Mucosa of rectum (tissue), 2 donors: ENCODE measurements around the gene PARD3.

Source experiments
- H3K27ac ChIP-seq, 2 donors: one replicate each; pipeline ENCODE4 v1.7.0; 2013; ENCODE audit warnings: inconsistent platforms in 2 of 2, low read depth in 2 of 2, low read length in 2 of 2
- H3K27me3 ChIP-seq, 2 donors: one replicate each; pipeline ENCODE4 v1.7.0; 2013; ENCODE audit warnings: low read length in 2 of 2; ENCODE audit not compliant: control insufficient read depth in 2 of 2, insufficient read depth in 2 of 2
- H3K36me3 ChIP-seq, 2 donors: one replicate each; pipeline ENCODE4 v1.7.0; 2013; ENCODE audit warnings: low read length in 2 of 2; ENCODE audit not compliant: control insufficient read depth in 2 of 2, insufficient read depth in 2 of 2
- H3K4me1 ChIP-seq, 2 donors: one replicate each; pipeline ENCODE4 v1.7.0; 2013; ENCODE audit warnings: low read length in 2 of 2, mild to moderate bottlenecking in 1 of 2; ENCODE audit not compliant: control insufficient read depth in 2 of 2, insufficient read depth in 2 of 2
- H3K4me3 ChIP-seq, 2 donors: one replicate each; pipeline ENCODE4 v1.7.0; 2013; ENCODE audit warnings: low read length in 2 of 2
- H3K9ac ChIP-seq, 2 donors: one replicate each; pipeline ENCODE4 v1.7.0; 2013; ENCODE audit warnings: low read length in 2 of 2, low read depth in 1 of 2, mild to moderate bottlenecking in 1 of 2
- H3K9me3 ChIP-seq, 2 donors: one replicate each; pipeline ENCODE4 v1.7.0; 2013; ENCODE audit warnings: low read length in 2 of 2; ENCODE audit not compliant: control insufficient read depth in 2 of 2
- donor health status: healthy.
- donor health status: Normal muscosa, but diverticular disease.

Gene PARD3

GRCh38 chr10:34134602-34135001 lies 680.5 kb downstream of the PARD3 start:
- no peak overlapping the region for H3K4me3 ChIP-seq
- no peak overlapping the region for H3K27ac ChIP-seq
- H3K4me1 ChIP-seq = no peaks in the 10 kb centered on the region
- H3K9me3 ChIP-seq = no peaks in the 10 kb centered on the region
- peaks cover 4% of the 10 kb centered on the region in 2 donors for H3K36me3 ChIP-seq
- no peaks in the 10 kb centered on the region for H3K27me3 ChIP-seq
- H3K9ac ChIP-seq = no peak overlapping the region

GRCh38 chr10:34133406-34133805 lies 681.7 kb downstream of the PARD3 start:
- no peaks in the 10 kb centered on the region for H3K4me1 ChIP-seq
- H3K9ac ChIP-seq = no peak overlapping the region
- H3K9me3 ChIP-seq = no peaks in the 10 kb centered on the region
- no peak overlapping the region for H3K4me3 ChIP-seq
- peaks cover 4% of the 10 kb centered on the region in 2 donors for H3K36me3 ChIP-seq
- H3K27ac ChIP-seq = no peak overlapping the region
- no peaks in the 10 kb centered on the region for H3K27me3 ChIP-seq

GRCh38 chr10:34131152-34131551 lies 683.9 kb downstream of the PARD3 start:
- Histone ChIP-seq H3K4me1 (no peaks in the 10 kb centered on the region), H3K27ac (no peak overlapping the region), H3K9me3 (no peaks in the 10 kb centered on the region), H3K27me3 (no peaks in the 10 kb centered on the region), H3K36me3 (peaks cover 4% of the 10 kb centered on the region in 2 donors), H3K9ac (no peak overlapping the region), H3K4me3 (no peak overlapping the region)

- Histone ChIP-seq H3K27me3 (no peaks in the 10 kb centered on the region), H3K36me3 (peaks cover 4% of the 10 kb centered on the region in 2 donors), H3K9me3 (no peaks in the 10 kb centered on the region), H3K27ac (no peak overlapping the region), H3K4me3 (no peak overlapping the region), H3K4me1 (no peaks in the 10 kb centered on the region), H3K9ac (no peak overlapping the region)
These were observed 687.4 kb downstream of the PARD3 start for GRCh38 chr10:34127676-34128075.

- no peak overlapping the region for H3K4me3 ChIP-seq
- no peak overlapping the region for H3K9ac ChIP-seq
- no peaks in the 10 kb centered on the region for H3K4me1 ChIP-seq
- no peaks in the 10 kb centered on the region for H3K9me3 ChIP-seq
- H3K27ac ChIP-seq = no peak overlapping the region
- no peaks in the 10 kb centered on the region for H3K27me3 ChIP-seq
- peaks cover 4% of the 10 kb centered on the region in 2 donors for H3K36me3 ChIP-seq
These were observed 688.5 kb downstream of the PARD3 start for GRCh38 chr10:34126371-34127151.

GRCh38 chr10:34125702-34126101 lies 689.4 kb downstream of the PARD3 start:
- peaks cover 0 to 2% of the 10 kb centered on the region in 2 donors for H3K36me3 ChIP-seq
- no peak overlapping the region for H3K9ac ChIP-seq
- H3K9me3 ChIP-seq = no peaks in the 10 kb centered on the region
- H3K27me3 ChIP-seq = no peaks in the 10 kb centered on the region
- no peaks in the 10 kb centered on the region for H3K4me1 ChIP-seq
- H3K4me3 ChIP-seq = no peak overlapping the region
- no peak overlapping the region for H3K27ac ChIP-seq

- H3K9me3 ChIP-seq = no peaks in the 10 kb centered on the region
- H3K36me3 ChIP-seq = no peaks in the 10 kb centered on the region
- H3K4me1 ChIP-seq = no peaks in the 10 kb centered on the region
- H3K27ac ChIP-seq = no peak overlapping the region
- no peak overlapping the region for H3K4me3 ChIP-seq
- no peaks in the 10 kb centered on the region for H3K27me3 ChIP-seq
- H3K9ac ChIP-seq = no peak overlapping the region
These were observed 690.5 kb downstream of the PARD3 start for GRCh38 chr10:34124522-34125035.

- no peak overlapping the region for H3K4me3 ChIP-seq
- no peaks in the 10 kb centered on the region for H3K36me3 ChIP-seq
- no peak overlapping the region for H3K27ac ChIP-seq
- H3K9me3 ChIP-seq = no peaks in the 10 kb centered on the region
- H3K27me3 ChIP-seq = no peaks in the 10 kb centered on the region
- H3K4me1 ChIP-seq = no peaks in the 10 kb centered on the region
- H3K9ac ChIP-seq = no peak overlapping the region
These were observed 693.1 kb downstream of the PARD3 start for GRCh38 chr10:34121781-34122622.

- H3K36me3 ChIP-seq = no peaks in the 10 kb centered on the region
- H3K9me3 ChIP-seq = no peaks in the 10 kb centered on the region
- no peak overlapping the region for H3K27ac ChIP-seq
- H3K4me1 ChIP-seq = no peaks in the 10 kb centered on the region
- H3K9ac ChIP-seq = no peak overlapping the region
- H3K27me3 ChIP-seq = no peaks in the 10 kb centered on the region
- no peak overlapping the region for H3K4me3 ChIP-seq
These were observed 693.9 kb downstream of the PARD3 start for GRCh38 chr10:34121125-34121753.

- no peaks in the 10 kb centered on the region for H3K36me3 ChIP-seq
- no peak overlapping the region for H3K9ac ChIP-seq
- no peak overlapping the region for H3K4me3 ChIP-seq
- no peak overlapping the region for H3K27ac ChIP-seq
- H3K9me3 ChIP-seq = no peaks in the 10 kb centered on the region
- no peaks in the 10 kb centered on the region for H3K4me1 ChIP-seq
- H3K27me3 ChIP-seq = no peaks in the 10 kb centered on the region
These were observed 695.6 kb downstream of the PARD3 start for GRCh38 chr10:34119456-34119855.
